Fibroblast of skin of left biceps (primary cell): Measurements from ENCODE around the gene LHX2.

Experiments used
- DNase-seq, 2 experiments: peaks; one replicate each; pipeline ENCODE4 v3.0.0-alpha.2; 2013; ENCODE audit warnings: low read depth in 2 of 2

Gene LHX2

GRCh38 chr9:124013309-124014210 is 2.0 kb downstream of the LHX2 start:
- DNase-seq = no peak

- DNase-seq = no peak
Measured at GRCh38 chr9:124014211-124014955, 2.8 kb downstream of the LHX2 start.

- no peak for DNase-seq
Measured at GRCh38 chr9:124014956-124015660, 3.5 kb downstream of the LHX2 start.

- no peak for DNase-seq
Measured at GRCh38 chr9:124015661-124016131, 4.1 kb downstream of the LHX2 start.

- DNase-seq = no peak
Measured at GRCh38 chr9:124016175-124017050, 4.8 kb downstream of the LHX2 start.

- no peak for DNase-seq
Measured at GRCh38 chr9:124017051-124017928, 5.7 kb downstream of the LHX2 start.

GRCh38 chr9:124017929-124018729 is 6.6 kb downstream of the LHX2 start:
- DNase-seq = no peak

- no peak for DNase-seq
Measured at GRCh38 chr9:124018730-124019697, 7.4 kb downstream of the LHX2 start.

- no peak for DNase-seq
Measured at GRCh38 chr9:124019771-124020519, 8.4 kb downstream of the LHX2 start.

- DNase-seq = no peak
Measured at GRCh38 chr9:124020520-124021384, 9.2 kb downstream of the LHX2 start.

- DNase-seq = no peak
Measured at GRCh38 chr9:124021385-124021769, 9.8 kb downstream of the LHX2 start.

- DNase-seq = no peak
Measured at GRCh38 chr9:124022201-124023121, 10.9 kb downstream of the LHX2 start.

- DNase-seq = no peak
Measured at GRCh38 chr9:124024107-124024506, 12.5 kb downstream of the LHX2 start.

- DNase-seq = no peak
Measured at GRCh38 chr9:124029617-124030016, 18.0 kb downstream of the LHX2 start.

- peak; percentile 63 to 72 for DNase-seq
Measured at GRCh38 chr9:124030969-124031451, 19.4 kb downstream of the LHX2 start.
